ENCODE measurements around the gene EVI5L. TPM values are rescaled to one million over a fixed set of nuclear protein-coding genes. Genes with fewer than 3 reads are reported as not detected.

Gene EVI5L
- total and polyA plus RNA-seq, 9 donors = 5.1 to 15.9 (median 10.9) TPM

DNA sequence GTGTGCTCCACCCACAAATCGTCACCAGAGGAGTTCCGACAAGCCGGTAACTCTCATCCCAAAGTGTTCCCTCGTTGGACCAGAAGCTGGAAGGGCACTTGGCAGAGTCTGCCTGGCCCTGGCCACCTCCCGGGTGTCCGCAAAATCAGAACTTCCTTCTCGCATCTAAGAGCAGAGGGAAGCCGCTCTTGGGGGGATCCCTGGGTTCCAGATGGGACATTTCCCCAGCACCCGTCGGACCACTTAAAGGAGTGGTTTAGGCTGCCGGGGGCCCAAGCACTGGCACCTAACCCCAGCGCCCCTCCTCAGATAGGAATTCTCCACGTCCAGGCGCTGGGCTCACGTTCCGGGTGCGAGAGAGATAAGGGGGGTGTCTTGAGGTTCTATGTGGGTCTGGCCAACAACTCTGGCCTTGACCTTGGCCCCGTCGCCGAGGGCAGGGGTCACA lies 72.8 kb downstream of the EVI5L start:
- DNase-seq = no peak
- WGBS, 3 donors = 7 to 8% (median 8%) methylated on average over 19 to 20 of the region's 20 CpGs
- Histone ChIP-seq H3K27me3 (no peaks in the 10 kb centered on the region), H3K27ac (peak overlapping the region; percentile 5 to 50), H3K4me1 (ENCODE audit: insufficient read depth) (peaks cover 13% of the 10 kb centered on the region), H3K9me3 (no peaks in the 10 kb centered on the region), H3K4me3 (peak overlapping the region; percentile 51), H3K36me3 (no peaks in the 10 kb centered on the region)
- TF ChIP-seq POLR2A (IDR thresholded peaks at IDR 0.05) (no peak), EP300 (IDR thresholded peaks at IDR 0.05) (no peak)
- TF ChIP-seq, protein P1, sequence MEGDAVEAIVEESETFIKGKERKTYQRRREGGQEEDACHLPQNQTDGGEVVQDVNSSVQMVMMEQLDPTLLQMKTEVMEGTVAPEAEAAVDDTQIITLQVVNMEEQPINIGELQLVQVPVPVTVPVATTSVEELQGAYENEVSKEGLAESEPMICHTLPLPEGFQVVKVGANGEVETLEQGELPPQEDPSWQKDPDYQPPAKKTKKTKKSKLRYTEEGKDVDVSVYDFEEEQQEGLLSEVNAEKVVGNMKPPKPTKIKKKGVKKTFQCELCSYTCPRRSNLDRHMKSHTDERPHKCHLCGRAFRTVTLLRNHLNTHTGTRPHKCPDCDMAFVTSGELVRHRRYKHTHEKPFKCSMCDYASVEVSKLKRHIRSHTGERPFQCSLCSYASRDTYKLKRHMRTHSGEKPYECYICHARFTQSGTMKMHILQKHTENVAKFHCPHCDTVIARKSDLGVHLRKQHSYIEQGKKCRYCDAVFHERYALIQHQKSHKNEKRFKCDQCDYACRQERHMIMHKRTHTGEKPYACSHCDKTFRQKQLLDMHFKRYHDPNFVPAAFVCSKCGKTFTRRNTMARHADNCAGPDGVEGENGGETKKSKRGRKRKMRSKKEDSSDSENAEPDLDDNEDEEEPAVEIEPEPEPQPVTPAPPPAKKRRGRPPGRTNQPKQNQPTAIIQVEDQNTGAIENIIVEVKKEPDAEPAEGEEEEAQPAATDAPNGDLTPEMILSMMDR (IDR thresholded peaks at IDR 0.05) = no peak
- intact Hi-C loops (cut with DNase I) = no loop called here

DNA sequence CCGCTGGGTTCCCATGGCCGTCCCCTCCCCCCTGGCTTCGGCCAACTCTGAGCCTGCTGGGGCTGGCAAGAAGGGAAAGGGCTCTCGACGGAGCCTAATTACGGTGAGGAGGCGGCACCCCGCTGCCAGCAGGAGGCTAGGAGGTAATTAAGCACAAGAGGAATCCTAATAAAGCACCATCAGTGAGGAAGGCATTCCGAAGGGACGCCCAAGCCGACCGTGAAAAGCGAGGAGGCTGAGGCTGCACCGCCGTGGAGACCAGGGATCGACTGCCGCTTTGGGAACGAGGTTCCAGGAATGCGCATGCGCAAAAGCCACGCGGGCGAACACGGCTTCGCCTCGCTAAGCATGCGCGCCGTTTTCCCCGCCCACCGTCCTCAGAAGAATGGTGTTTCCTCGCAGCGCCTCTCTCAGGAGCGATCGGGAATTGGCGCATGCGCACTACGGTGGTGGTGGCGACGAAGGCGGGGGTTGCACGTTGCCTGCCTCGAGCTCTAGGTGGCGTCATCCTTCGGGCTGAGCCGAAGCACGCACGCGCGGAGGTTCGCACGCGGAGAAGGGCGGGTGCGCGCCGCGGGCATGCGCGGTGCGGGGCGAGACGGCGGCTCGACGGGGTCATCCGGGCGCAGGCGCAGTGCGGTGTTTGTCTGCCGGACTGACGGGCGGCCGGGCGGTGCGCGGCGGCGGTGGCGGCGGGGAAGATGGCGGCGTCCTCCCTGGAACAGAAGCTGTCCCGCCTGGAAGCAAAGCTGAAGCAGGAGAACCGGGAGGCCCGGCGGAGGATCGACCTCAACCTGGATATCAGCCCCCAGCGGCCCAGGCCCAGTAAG lies 73.4 kb downstream of the EVI5L start, which contains the start of gene MAP2K7:
TSS of gene MAP2K7 (plus strand) at position 634 of the 830 bp plus-strand sequence. CDS start at position 702, 68 bp downstream.
- TF ChIP-seq, protein P1 (IDR thresholded peaks at IDR 0.05) = peak; percentile 25 to 83 (median 67)
- peak; percentile 53 for TF ChIP-seq EP300 (IDR thresholded peaks at IDR 0.05)
- peak; percentile 86 for TF ChIP-seq POLR2A (IDR thresholded peaks at IDR 0.05)
- intact Hi-C loops (cut with DNase I) = no loop called here
- H3K4me1 ChIP-seq (ENCODE audit: insufficient read depth) = peaks cover 13% of the 10 kb centered on the region
- peak within 1 kb of the TSS; percentile 90 for H3K4me3 ChIP-seq
- no peaks in the 10 kb centered on the region for H3K27me3 ChIP-seq
- 0 to 1% (median 1%) methylated on average over 76 to 89 of the region's 89 CpGs for WGBS, 3 donors
- no peaks in the 10 kb centered on the region for H3K9me3 ChIP-seq
- H3K36me3 ChIP-seq = no peaks in the 10 kb centered on the region
- peak within 1 kb of the TSS; percentile 67 to 78 for H3K27ac ChIP-seq
- DNase-seq = peak; percentile 100

DNA sequence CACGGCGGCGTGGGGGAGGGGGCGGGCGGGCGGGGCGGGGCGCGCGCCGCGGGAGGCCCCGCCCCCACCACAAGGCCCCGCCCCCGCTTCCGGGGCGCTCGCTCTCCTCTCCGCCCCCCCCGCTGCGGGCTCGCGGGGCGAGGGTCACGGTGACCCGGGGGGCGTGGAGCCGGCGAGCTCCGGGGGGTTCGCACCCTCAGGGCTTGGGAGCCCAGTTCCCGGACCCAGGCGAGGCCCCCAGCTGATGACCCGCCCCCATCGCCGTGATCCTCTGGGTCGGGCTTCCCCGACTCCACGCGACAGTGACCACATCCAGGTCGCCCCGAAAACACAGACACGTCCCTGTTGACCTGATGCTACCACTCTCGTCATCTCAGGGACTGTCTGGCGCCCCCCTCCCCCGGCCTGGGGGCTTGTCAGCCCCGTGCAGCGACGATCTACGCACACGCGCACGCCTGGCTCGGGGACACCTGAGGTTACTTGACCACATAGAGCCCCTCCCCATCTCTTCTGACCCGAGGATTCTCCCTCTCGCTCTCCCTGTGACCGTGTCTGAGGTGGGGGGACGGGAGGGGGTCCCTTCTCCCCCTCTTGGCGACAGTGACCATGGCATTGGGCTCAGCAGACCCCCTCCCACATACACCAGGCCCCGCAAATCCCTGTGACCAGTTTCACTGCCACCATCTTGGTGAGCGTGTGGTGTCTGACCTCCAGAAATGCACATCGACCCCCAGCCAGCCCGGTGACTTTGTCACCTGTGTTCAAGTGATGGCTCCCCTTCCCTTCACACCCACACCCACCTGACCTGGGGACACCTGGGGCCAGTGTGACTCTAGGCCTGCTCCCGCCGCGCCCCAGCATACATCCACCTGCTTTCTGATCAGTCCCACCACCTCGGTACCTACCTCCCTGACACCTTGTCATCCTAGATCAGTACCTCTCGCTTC lies 74.3 kb downstream of the EVI5L start:
- 9 to 27% (median 11%) methylated on average over 23 to 65 of the region's 68 CpGs for WGBS, 3 donors
- peak overlapping the region; percentile 90 for H3K4me3 ChIP-seq
- peak; percentile 64 to 84 (median 81) for DNase-seq
- H3K27me3 ChIP-seq = no peaks in the 10 kb centered on the region
- intact Hi-C loops (cut with DNase I) = no loop called here
- H3K36me3 ChIP-seq = no peaks in the 10 kb centered on the region
- no peaks in the 10 kb centered on the region for H3K9me3 ChIP-seq
- H3K27ac ChIP-seq = peak overlapping the region; percentile 67 to 78
- H3K4me1 ChIP-seq (ENCODE audit: insufficient read depth) = peaks cover 13% of the 10 kb centered on the region
- TF ChIP-seq, protein P1 (IDR thresholded peaks at IDR 0.05) = no peak
- no peak for TF ChIP-seq EP300 (IDR thresholded peaks at IDR 0.05)
- TF ChIP-seq POLR2A (IDR thresholded peaks at IDR 0.05) = no peak

DNA sequence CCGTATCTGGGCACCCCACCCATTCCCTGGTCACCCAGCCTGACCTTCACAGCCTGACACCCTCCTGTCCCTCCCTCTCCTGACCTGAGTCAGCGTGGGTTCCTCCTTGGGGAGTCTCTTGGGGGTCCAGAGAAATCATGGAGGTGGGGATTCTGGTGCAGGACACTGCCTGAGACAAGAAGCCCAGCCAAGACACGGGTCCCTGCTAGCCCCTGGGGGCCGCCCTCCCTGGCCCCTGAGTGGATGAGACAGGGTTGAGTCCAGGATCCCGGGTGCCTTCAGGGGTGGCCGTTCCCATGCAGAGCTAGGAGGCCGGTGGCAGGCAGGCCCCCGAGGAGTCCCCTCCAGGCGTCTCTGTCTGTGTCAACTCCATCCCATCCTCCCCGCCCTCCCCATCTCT lies 75.2 kb downstream of the EVI5L start:
- Histone ChIP-seq H3K27ac (no peak overlapping the region), H3K4me3 (no peak overlapping the region), H3K4me1 (ENCODE audit: insufficient read depth) (peaks cover 13% of the 10 kb centered on the region), H3K36me3 (no peaks in the 10 kb centered on the region), H3K27me3 (no peaks in the 10 kb centered on the region), H3K9me3 (no peaks in the 10 kb centered on the region)
- TF ChIP-seq, protein P1 (IDR thresholded peaks at IDR 0.05) = no peak
- TF ChIP-seq EP300 (IDR thresholded peaks at IDR 0.05) (no peak), POLR2A (IDR thresholded peaks at IDR 0.05) (no peak)
- WGBS, 3 donors = 56 to 64% (median 57%) methylated on average over 10 of the region's 10 CpGs
- intact Hi-C loops (cut with DNase I) = no loop called here
- peak in 3 of 5 donors; percentile 33 to 52 (median 45) for DNase-seq
